ENCODE measurements around the gene LRRC28. TPM values are rescaled to one million over a fixed set of nuclear protein-coding genes. Genes with fewer than 3 reads are reported as not detected.

LRRC28 gene
- total RNA-seq, 1 donor from 2014 or later: 22.9 TPM

GRCh38 chr15:99429681-99430081 lies 178.4 kb downstream of the LRRC28 start:
- peak; percentile 9 for DNase-seq
- TF ChIP-seq, protein P1, sequence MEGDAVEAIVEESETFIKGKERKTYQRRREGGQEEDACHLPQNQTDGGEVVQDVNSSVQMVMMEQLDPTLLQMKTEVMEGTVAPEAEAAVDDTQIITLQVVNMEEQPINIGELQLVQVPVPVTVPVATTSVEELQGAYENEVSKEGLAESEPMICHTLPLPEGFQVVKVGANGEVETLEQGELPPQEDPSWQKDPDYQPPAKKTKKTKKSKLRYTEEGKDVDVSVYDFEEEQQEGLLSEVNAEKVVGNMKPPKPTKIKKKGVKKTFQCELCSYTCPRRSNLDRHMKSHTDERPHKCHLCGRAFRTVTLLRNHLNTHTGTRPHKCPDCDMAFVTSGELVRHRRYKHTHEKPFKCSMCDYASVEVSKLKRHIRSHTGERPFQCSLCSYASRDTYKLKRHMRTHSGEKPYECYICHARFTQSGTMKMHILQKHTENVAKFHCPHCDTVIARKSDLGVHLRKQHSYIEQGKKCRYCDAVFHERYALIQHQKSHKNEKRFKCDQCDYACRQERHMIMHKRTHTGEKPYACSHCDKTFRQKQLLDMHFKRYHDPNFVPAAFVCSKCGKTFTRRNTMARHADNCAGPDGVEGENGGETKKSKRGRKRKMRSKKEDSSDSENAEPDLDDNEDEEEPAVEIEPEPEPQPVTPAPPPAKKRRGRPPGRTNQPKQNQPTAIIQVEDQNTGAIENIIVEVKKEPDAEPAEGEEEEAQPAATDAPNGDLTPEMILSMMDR (IDR thresholded peaks at IDR 0.05; ENCODE audit: borderline replicate concordance): no peak
- intact Hi-C loops (cut with micrococcal nuclease): no loop called here
- Histone ChIP-seq H3K27me3 (ENCODE audit: low read depth) (no peaks in the 10 kb centered on the region), H3K4me3 (no peak overlapping the region), H3K36me3 (no peaks in the 10 kb centered on the region), H3K4me1 (peaks cover 66% of the 10 kb centered on the region), H3K9me3 (replicated peaks) (no peaks in the 10 kb centered on the region), H3K27ac (replicated peaks) (no peak overlapping the region)

- Histone ChIP-seq H3K27me3 (ENCODE audit: low read depth) (no peaks in the 10 kb centered on the region), H3K36me3 (no peaks in the 10 kb centered on the region), H3K9me3 (replicated peaks) (no peaks in the 10 kb centered on the region), H3K4me1 (peaks cover 66% of the 10 kb centered on the region), H3K27ac (replicated peaks) (peak overlapping the region; percentile 48), H3K4me3 (no peak overlapping the region)
- TF ChIP-seq, protein P1 (IDR thresholded peaks at IDR 0.05; ENCODE audit: borderline replicate concordance): no peak
- intact Hi-C loops (cut with micrococcal nuclease): no loop called here
- peak; percentile 31 for DNase-seq
Observed at GRCh38 chr15:99430881-99431401, 179.7 kb downstream of the LRRC28 start.

DNA sequence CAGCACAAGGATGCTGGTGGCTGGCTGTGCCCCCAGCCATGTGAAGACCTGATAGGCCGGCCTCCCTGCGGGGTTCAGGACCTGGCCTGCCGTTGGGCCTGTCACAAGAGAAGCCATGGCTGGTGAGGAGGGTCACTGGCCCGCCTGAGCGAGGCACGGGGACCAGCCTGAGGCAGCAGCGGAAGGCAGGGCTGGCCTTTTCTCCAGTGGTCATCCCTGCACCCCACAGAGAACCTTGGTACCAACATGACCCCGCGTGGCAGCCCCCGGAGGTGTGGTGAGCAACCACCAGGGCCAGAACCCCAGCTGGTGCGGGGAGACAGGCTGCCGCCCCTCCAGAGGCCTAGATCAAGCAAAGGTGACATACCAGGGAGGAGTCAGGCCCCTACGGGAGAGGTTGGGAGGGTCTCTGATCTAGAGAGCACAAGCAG lies 180.4 kb downstream of the LRRC28 start:
- H3K27me3 ChIP-seq (ENCODE audit: low read depth): no peaks in the 10 kb centered on the region
- peaks cover 66% of the 10 kb centered on the region for H3K4me1 ChIP-seq
- intact Hi-C loops (cut with micrococcal nuclease): no loop called here
- no peak overlapping the region for H3K4me3 ChIP-seq
- H3K27ac ChIP-seq (replicated peaks): peak overlapping the region; percentile 48
- DNase-seq: peak; percentile 11
- TF ChIP-seq, protein P1 (IDR thresholded peaks at IDR 0.05; ENCODE audit: borderline replicate concordance): no peak
- no peaks in the 10 kb centered on the region for H3K9me3 ChIP-seq (replicated peaks)
- H3K36me3 ChIP-seq: no peaks in the 10 kb centered on the region

- H3K27me3 ChIP-seq (ENCODE audit: low read depth): no peaks in the 10 kb centered on the region
- no peaks in the 10 kb centered on the region for H3K9me3 ChIP-seq (replicated peaks)
- H3K36me3 ChIP-seq: no peaks in the 10 kb centered on the region
- intact Hi-C loops (cut with micrococcal nuclease): no loop called here
- H3K27ac ChIP-seq (replicated peaks): peak overlapping the region; percentile 79
- DNase-seq: peak; percentile 16
- peaks cover 70% of the 10 kb centered on the region for H3K4me1 ChIP-seq
- TF ChIP-seq, protein P1 (IDR thresholded peaks at IDR 0.05; ENCODE audit: borderline replicate concordance): no peak
- no peak overlapping the region for H3K4me3 ChIP-seq
Observed at GRCh38 chr15:99432271-99433025, 181.2 kb downstream of the LRRC28 start.

GRCh38 chr15:99433026-99433756 lies 181.9 kb downstream of the LRRC28 start:
- Histone ChIP-seq H3K4me3 (no peak overlapping the region), H3K36me3 (no peaks in the 10 kb centered on the region), H3K27me3 (ENCODE audit: low read depth) (no peaks in the 10 kb centered on the region), H3K27ac (replicated peaks) (peak overlapping the region; percentile 79), H3K9me3 (replicated peaks) (no peaks in the 10 kb centered on the region), H3K4me1 (peaks cover 77% of the 10 kb centered on the region)
- intact Hi-C loops (cut with micrococcal nuclease): no loop called here
- TF ChIP-seq, protein P1 (IDR thresholded peaks at IDR 0.05; ENCODE audit: borderline replicate concordance): no peak
- DNase-seq: peak; percentile 44

All from left ventricle myocardium inferior (tissue), 1 donor.